ENCODE data around the gene ACYP1.
A peak's percentile ranks its signal among the peaks of the same experiment; 100 is the strongest.

ACYP1 gene

GRCh38 chr14:75063491-75064204 lies at the start of gene ACYP1:
Gene ACYP1, minus strand, starts transcription at chr14:75064024. Its CDS starts 471 bp downstream, at chr14:75063553.
- DNase-seq = peak; percentile 96

- no peak for DNase-seq
Measured at GRCh38 chr14:75109877-75110276, 46.1 kb upstream of the ACYP1 start.

- no peak for DNase-seq
Measured at GRCh38 chr14:75107186-75107585, 43.4 kb upstream of the ACYP1 start.

- DNase-seq = no peak
Measured at GRCh38 chr14:75101491-75101890, 37.7 kb upstream of the ACYP1 start.

- no peak for DNase-seq
Measured at GRCh38 chr14:75098682-75099081, 34.9 kb upstream of the ACYP1 start.

- DNase-seq = no peak
Measured at GRCh38 chr14:75098212-75098611, 34.4 kb upstream of the ACYP1 start.

- no peak for DNase-seq
Measured at GRCh38 chr14:75096959-75097358, 33.1 kb upstream of the ACYP1 start.

GRCh38 chr14:75095690-75096089 lies 31.9 kb upstream of the ACYP1 start:
- no peak for DNase-seq

- DNase-seq = no peak
Measured at GRCh38 chr14:75094896-75095295, 31.1 kb upstream of the ACYP1 start.

- no peak for DNase-seq
Measured at GRCh38 chr14:75092698-75093097, 28.9 kb upstream of the ACYP1 start.

GRCh38 chr14:75091251-75091650 lies 27.4 kb upstream of the ACYP1 start:
- DNase-seq = no peak

- DNase-seq = no peak
Measured at GRCh38 chr14:75090353-75090752, 26.5 kb upstream of the ACYP1 start.

- peak; percentile 61 for DNase-seq
Measured at GRCh38 chr14:75088566-75089373, 24.9 kb upstream of the ACYP1 start.

GRCh38 chr14:75088153-75088552 lies 24.3 kb upstream of the ACYP1 start:
- no peak for DNase-seq

GRCh38 chr14:75084513-75084912 lies 20.7 kb upstream of the ACYP1 start:
- DNase-seq = no peak

- no peak for DNase-seq
Measured at GRCh38 chr14:75083271-75083670, 19.4 kb upstream of the ACYP1 start.

- DNase-seq = peak; percentile 45
Measured at GRCh38 chr14:75081660-75082229, 17.9 kb upstream of the ACYP1 start.

GRCh38 chr14:75079521-75079920 lies 15.7 kb upstream of the ACYP1 start:
- DNase-seq = no peak

- DNase-seq = no peak
Measured at GRCh38 chr14:75077794-75078193, 14.0 kb upstream of the ACYP1 start.

GRCh38 chr14:75070383-75070782 lies 6.6 kb upstream of the ACYP1 start:
- DNase-seq = peak; percentile 69

GRCh38 chr14:75069811-75070145 lies 6.0 kb upstream of the ACYP1 start:
- DNase-seq = no peak

- DNase-seq = peak; percentile 95
Measured at GRCh38 chr14:75069121-75069810, 5.4 kb upstream of the ACYP1 start, which contains the start of gene ZC2HC1C. Gene ZC2HC1C, plus strand, starts transcription at chr14:75069641. Its CDS starts 933 bp downstream, at chr14:75070574.

Data from right forelimb (tissue), 1 donor.